Upper lobe of left lung (tissue), 6 donors: Measurements from ENCODE around the gene PIK3C2G. TPM values are rescaled to one million over a fixed set of nuclear protein-coding genes. Genes with fewer than 3 reads are reported as not detected.

Experiments
- ATAC-seq, 2 donors: fragments of 200-7000 bp; cut with Tn5 transposase; one replicate each; pipeline ENCODE4 v1.9.1; 2022; ENCODE audit warnings: mild to moderate bottlenecking in 2 of 2, moderate library complexity in 2 of 2; ENCODE audit not compliant: low FRiP score in 2 of 2
- DNase-seq, 2 donors: peaks; one replicate each; pipeline ENCODE4 v3.0.0-alpha.2; 2019 to 2020
- H3K27ac ChIP-seq, 4 donors: fragments of 200-600 bp; sonication (generic); one replicate each; pipeline ENCODE4 v1.5.1; 2016 to 2019
- H3K27me3 ChIP-seq, 4 donors: fragments of 200-600 bp; sonication (generic); one replicate each; pipeline ENCODE4 v1.5.1; 2017 to 2019
- H3K36me3 ChIP-seq, 4 donors: fragments of 200-600 bp; sonication (generic); one replicate each; pipeline ENCODE4 v1.5.1; 2016 to 2019
- H3K4me1 ChIP-seq, 4 donors: fragments of 200-600 bp; sonication (generic); one replicate each; pipeline ENCODE4 v1.5.1; 2018 to 2019
- H3K4me3 ChIP-seq, 4 donors: fragments of 200-600 bp; sonication (generic); one replicate each; pipeline ENCODE4 v1.5.1; 2017 to 2019; ENCODE audit warnings: mild to moderate bottlenecking in 2 of 4, moderate library complexity in 1 of 4
- H3K9me3 ChIP-seq, 4 donors: fragments of 200-600 bp; sonication (generic); one replicate each; pipeline ENCODE4 v1.5.1; 2018 to 2019
- EP300 ChIP-seq, 4 donors: sonication (generic); formaldehyde crosslinking; IDR thresholded peaks; one replicate each; pipeline ENCODE4 v1.5.1; 2017; ENCODE audit warnings: antibody characterized with exemption in 4 of 4, control low read depth in 2 of 4
- POLR2A ChIP-seq, 4 donors: fragments of 450-650 bp; IDR thresholded peaks; one replicate each; pipeline ENCODE4 v1.5.1; 2016 to 2017; ENCODE audit warnings: antibody characterized with exemption in 4 of 4, mild to moderate bottlenecking in 2 of 4
- POLR2AphosphoS5 ChIP-seq, 2 donors: sonication (generic); formaldehyde crosslinking; IDR thresholded peaks; one replicate each; pipeline ENCODE4 v1.5.1; 2017; ENCODE audit warnings: antibody characterized with exemption in 2 of 2
- WGBS, 2 donors: methylation state at CpG; one replicate each; pipeline ENCODE4 v1.1.5; 2017 to 2018; 5-methylcytosine and 5-hydroxymethylcytosine counted together
- total RNA-seq, 6 donors: library from RNA; depleted of rRNA in 4 of 6; stranded (reverse); fragments of >200 nt in 4 of 6; gene quantifications; one replicate each; pipeline versions ENCODE4 v1.1.0 to v1.2.1, GENCODE V29; 2016 to 2021
- TF ChIP-seq, protein P1 (sequence below), 6 experiments: fragments of 450-650 bp in 4 of 6; fragments of 200-600 bp in 2 of 6; sonication (generic) in 2 of 6; IDR thresholded peaks; one replicate each; pipeline ENCODE4 v1.5.1; 2016 to 2019; ENCODE audit warnings: antibody characterized with exemption in 6 of 6
- donor health status: DM: no; HTN: no; CAD: no; lungs with moderate emphysema.
- donor health status: DM: no; HTN: yes; CAD: no; lungs with severe emphysema.

The PIK3C2G gene
- total RNA-seq, 6 donors from 2014 or later: 0.33 to 3.1 (median 0.39) TPM; not detected in 1

DNA sequence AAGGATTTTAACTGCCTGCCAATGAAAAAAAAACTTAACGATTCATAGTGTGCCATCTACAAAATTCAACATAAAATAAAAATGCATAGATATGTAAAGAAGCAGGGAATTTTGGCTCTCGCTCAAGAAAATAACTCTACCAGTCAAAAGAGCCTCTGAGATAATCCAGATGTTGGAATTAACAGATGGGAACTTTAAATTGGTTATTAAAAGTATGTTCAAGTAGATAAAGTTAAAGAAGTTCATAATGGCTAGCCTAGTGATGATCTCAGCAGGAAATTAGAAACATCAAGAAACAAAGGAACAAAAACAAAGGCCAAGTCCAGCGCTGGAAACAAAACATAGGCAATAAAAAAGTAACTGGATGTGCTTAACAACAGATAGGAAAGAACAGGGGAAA is 23.1 kb downstream of the PIK3C2G start:
- WGBS, 2 donors: 63 to 64% methylated on average over 3 of the region's 3 CpGs
- TF ChIP-seq POLR2AphosphoS5 (IDR thresholded peaks at IDR 0.05) (no peak), EP300 (IDR thresholded peaks at IDR 0.05) (no peak), POLR2A (IDR thresholded peaks at IDR 0.05) (no peak)
- TF ChIP-seq, protein P1, sequence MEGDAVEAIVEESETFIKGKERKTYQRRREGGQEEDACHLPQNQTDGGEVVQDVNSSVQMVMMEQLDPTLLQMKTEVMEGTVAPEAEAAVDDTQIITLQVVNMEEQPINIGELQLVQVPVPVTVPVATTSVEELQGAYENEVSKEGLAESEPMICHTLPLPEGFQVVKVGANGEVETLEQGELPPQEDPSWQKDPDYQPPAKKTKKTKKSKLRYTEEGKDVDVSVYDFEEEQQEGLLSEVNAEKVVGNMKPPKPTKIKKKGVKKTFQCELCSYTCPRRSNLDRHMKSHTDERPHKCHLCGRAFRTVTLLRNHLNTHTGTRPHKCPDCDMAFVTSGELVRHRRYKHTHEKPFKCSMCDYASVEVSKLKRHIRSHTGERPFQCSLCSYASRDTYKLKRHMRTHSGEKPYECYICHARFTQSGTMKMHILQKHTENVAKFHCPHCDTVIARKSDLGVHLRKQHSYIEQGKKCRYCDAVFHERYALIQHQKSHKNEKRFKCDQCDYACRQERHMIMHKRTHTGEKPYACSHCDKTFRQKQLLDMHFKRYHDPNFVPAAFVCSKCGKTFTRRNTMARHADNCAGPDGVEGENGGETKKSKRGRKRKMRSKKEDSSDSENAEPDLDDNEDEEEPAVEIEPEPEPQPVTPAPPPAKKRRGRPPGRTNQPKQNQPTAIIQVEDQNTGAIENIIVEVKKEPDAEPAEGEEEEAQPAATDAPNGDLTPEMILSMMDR (IDR thresholded peaks at IDR 0.05): no peak
- no peak overlapping the region for H3K27ac ChIP-seq
- no peak overlapping the region for H3K4me3 ChIP-seq
- DNase-seq (no peak), ATAC-seq (no peak)
- H3K9me3 ChIP-seq: peaks cover 0 to 3% (median 0%) of the 10 kb centered on the region in 4 donors
- H3K27me3 ChIP-seq: no peaks in the 10 kb centered on the region
- no peaks in the 10 kb centered on the region for H3K4me1 ChIP-seq
- H3K36me3 ChIP-seq: no peaks in the 10 kb centered on the region

DNA sequence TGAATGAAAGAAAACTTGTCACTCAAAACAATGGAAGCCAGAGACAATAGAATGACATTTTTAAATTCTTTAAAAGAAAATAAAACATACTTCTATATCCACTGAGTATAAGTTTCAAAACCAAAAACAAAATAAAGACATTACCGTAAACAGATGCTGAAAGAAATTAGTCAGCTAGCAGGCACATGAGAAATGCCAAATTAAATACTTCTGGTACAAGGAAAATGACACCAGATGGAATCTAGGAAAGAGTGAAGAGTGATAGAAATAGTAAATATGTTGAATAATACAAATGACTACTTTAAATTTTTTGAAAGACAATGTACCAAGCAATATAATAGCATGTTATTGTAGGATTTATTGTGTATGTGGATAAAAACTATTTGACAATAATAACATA is 23.8 kb downstream of the PIK3C2G start:
- H3K4me3 ChIP-seq: no peak overlapping the region
- 0 to 97% methylated on average over 1 of the region's 1 CpG for WGBS, 2 donors
- no peaks in the 10 kb centered on the region for H3K36me3 ChIP-seq
- H3K27ac ChIP-seq: no peak overlapping the region
- ATAC-seq (no peak), DNase-seq (no peak)
- TF ChIP-seq, protein P1 (IDR thresholded peaks at IDR 0.05): no peak
- TF ChIP-seq EP300 (IDR thresholded peaks at IDR 0.05) (no peak), POLR2A (IDR thresholded peaks at IDR 0.05) (no peak), POLR2AphosphoS5 (IDR thresholded peaks at IDR 0.05) (no peak)
- no peaks in the 10 kb centered on the region for H3K27me3 ChIP-seq
- peaks cover 0 to 3% (median 0%) of the 10 kb centered on the region in 4 donors for H3K9me3 ChIP-seq
- no peaks in the 10 kb centered on the region for H3K4me1 ChIP-seq

DNA sequence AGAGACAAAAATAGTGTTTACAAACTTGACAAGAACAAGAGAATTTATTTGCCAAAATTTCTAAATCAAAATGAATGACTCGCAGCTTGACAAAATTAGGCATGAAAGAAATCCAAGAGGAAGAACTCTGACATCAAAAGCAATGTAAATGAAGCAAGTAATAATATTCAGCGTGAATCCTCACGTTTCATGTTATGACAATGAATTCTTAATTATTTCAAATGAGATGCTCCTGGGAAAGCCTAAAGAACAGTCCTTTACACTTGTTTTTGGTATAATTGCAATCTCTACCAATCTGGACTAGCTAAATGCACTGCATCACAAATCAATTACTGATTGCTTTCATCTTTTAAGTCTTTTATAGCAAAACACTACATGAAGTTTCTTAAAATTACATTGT is 29.1 kb downstream of the PIK3C2G start:
- ATAC-seq (no peak), DNase-seq (no peak)
- H3K4me3 ChIP-seq: no peak overlapping the region
- H3K27ac ChIP-seq: no peak overlapping the region
- H3K36me3 ChIP-seq: no peaks in the 10 kb centered on the region
- no peak for TF ChIP-seq POLR2A (IDR thresholded peaks at IDR 0.05)
- no peak for TF ChIP-seq EP300 (IDR thresholded peaks at IDR 0.05)
- TF ChIP-seq, protein P1 (IDR thresholded peaks at IDR 0.05): no peak
- TF ChIP-seq POLR2AphosphoS5 (IDR thresholded peaks at IDR 0.05): no peak
- H3K4me1 ChIP-seq: no peaks in the 10 kb centered on the region
- WGBS, 2 donors: 71 to 79% methylated on average over 3 of the region's 3 CpGs
- H3K27me3 ChIP-seq: no peaks in the 10 kb centered on the region
- peaks cover 0 to 3% (median 0%) of the 10 kb centered on the region in 4 donors for H3K9me3 ChIP-seq

DNA sequence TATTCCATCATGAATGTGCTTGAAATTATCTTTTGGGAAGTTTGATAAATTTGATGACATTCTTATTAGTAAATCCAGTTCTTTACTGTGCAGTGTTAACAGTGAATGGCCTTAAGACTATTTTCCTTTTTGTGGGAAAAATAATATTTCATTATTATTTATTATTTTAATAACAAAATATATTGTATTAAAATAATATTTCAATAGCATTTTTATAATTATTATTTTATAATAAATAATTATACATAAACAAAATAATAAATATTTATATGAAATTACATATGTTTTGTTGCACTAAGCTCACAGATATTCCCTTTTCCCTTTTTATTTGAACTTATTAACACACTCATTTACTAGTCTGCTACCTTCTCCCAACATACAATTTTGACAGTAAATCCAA is 33.6 kb downstream of the PIK3C2G start:
- H3K36me3 ChIP-seq: no peaks in the 10 kb centered on the region
- no peaks in the 10 kb centered on the region for H3K27me3 ChIP-seq
- ATAC-seq: no peak
- H3K27ac ChIP-seq: no peak overlapping the region
- DNase-seq: no peak
- no peaks in the 10 kb centered on the region for H3K9me3 ChIP-seq
- no peaks in the 10 kb centered on the region for H3K4me1 ChIP-seq
- no peak for TF ChIP-seq EP300 (IDR thresholded peaks at IDR 0.05)
- TF ChIP-seq, protein P1 (IDR thresholded peaks at IDR 0.05): no peak
- TF ChIP-seq POLR2A (IDR thresholded peaks at IDR 0.05): no peak
- no peak for TF ChIP-seq POLR2AphosphoS5 (IDR thresholded peaks at IDR 0.05)
- H3K4me3 ChIP-seq: no peak overlapping the region

DNA sequence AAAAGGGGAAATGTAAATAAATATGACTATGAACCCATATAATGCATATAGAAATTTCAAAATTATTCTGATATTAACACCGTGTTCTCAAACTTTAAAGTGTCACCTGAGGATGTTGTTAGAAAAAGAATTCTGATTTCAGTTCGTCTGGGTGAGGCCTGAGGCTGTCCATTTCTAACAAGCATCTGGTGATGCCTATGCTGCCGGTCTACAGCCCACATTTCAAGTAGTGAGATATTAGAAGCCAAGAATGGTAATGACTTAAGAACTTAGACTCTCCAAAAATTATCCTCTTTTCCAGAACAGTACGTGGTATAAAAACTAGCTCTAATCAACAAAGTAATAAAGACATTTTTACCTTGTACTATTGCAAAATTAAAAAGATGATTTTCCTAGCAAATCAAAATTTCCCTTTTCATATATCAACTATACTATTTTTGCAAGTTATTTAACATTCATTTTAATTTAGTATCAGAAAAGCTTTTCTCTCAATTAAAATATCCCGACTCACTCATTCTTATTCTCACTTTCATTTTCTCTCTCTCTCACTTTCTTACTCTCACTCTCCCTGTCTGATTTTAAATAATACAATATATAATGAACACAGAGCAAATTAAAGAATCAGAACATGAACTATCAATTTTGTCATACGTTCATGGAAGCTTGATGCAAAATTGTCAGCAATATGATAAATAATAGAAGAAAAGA is 35.0 kb downstream of the PIK3C2G start:
- Histone ChIP-seq H3K27ac (no peak overlapping the region), H3K36me3 (no peaks in the 10 kb centered on the region), H3K4me3 (no peak overlapping the region), H3K9me3 (peaks cover 0 to 7% (median 1%) of the 10 kb centered on the region in 4 donors), H3K27me3 (no peaks in the 10 kb centered on the region), H3K4me1 (no peaks in the 10 kb centered on the region)
- DNase-seq (no peak), ATAC-seq (peak in 1 of 2 donors; percentile 61)
- WGBS, 2 donors: 60 to 64% methylated on average over 6 of the region's 6 CpGs
- TF ChIP-seq, protein P1 (IDR thresholded peaks at IDR 0.05): no peak
- TF ChIP-seq POLR2AphosphoS5 (IDR thresholded peaks at IDR 0.05) (no peak), EP300 (IDR thresholded peaks at IDR 0.05) (no peak), POLR2A (IDR thresholded peaks at IDR 0.05) (no peak)
